ENCODE data around the gene MADD. TPM values are rescaled to one million over a fixed set of nuclear protein-coding genes. Genes with fewer than 3 reads are reported as not detected.

The MADD gene
- total and polyA plus RNA-seq, 3 donors from 2014 or later = 87.8 to 118 (median 103) TPM

DNA sequence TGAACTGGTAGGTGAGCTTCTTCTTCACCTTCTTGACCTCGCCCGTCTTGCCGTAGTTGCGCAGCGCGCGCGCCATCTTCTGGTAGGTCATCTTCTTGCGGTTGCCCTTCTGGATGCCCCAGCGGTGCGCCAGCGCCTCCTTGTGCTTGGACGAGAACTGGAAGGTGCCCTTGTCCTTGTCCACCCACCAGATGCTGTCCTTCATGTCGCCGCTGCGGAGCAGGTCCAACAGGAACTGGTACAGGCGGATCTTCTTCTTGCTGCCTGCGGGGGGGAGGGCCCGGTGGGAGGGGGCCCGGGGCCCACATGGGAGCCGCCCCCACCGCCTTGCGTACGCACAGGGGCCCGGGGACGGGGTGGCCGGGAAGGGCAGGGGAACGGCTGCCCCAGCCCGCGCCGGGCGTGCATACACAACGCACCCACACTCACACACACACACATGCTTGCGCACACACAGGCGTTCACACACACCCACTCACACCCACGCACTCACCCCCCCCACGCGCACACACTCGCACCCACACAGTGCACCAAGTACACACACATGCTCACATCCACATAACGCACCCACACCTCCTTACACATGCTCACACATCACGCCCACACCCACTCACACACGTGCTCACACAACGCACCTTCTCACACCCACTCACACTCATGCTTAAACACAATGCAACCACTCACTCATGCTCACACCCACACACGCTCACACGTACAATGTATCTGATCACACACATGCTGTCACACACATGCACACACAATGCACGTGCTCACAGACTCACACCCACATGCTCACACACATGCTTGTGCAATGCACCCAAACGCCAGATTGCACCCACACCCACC, 85.6 kb downstream of the MADD start:
- H3K4me1 ChIP-seq = peaks cover 6% of the 10 kb centered on the region
- peak; percentile 98 for DNase-seq
- peak overlapping the region; percentile 48 to 56 for H3K4me3 ChIP-seq
- H3K36me3 ChIP-seq (ENCODE audit: low read depth, missing control alignments) = no peaks in the 10 kb centered on the region
- intact Hi-C loops (cut with DNase I; ENCODE audit: low total_unique reads) = loop anchor here (10.0 kb wide), 2 partner anchors 191 to 461 kb away; no protein-coding TSS in a partner anchor
- no peaks in the 10 kb centered on the region for H3K9me3 ChIP-seq
- no peak for TF ChIP-seq POLR2A (IDR thresholded peaks at IDR 0.05)
- TF ChIP-seq, protein P1, sequence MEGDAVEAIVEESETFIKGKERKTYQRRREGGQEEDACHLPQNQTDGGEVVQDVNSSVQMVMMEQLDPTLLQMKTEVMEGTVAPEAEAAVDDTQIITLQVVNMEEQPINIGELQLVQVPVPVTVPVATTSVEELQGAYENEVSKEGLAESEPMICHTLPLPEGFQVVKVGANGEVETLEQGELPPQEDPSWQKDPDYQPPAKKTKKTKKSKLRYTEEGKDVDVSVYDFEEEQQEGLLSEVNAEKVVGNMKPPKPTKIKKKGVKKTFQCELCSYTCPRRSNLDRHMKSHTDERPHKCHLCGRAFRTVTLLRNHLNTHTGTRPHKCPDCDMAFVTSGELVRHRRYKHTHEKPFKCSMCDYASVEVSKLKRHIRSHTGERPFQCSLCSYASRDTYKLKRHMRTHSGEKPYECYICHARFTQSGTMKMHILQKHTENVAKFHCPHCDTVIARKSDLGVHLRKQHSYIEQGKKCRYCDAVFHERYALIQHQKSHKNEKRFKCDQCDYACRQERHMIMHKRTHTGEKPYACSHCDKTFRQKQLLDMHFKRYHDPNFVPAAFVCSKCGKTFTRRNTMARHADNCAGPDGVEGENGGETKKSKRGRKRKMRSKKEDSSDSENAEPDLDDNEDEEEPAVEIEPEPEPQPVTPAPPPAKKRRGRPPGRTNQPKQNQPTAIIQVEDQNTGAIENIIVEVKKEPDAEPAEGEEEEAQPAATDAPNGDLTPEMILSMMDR (IDR thresholded peaks at IDR 0.05) = peak; percentile 83 to 95 (median 86)
- H3K27me3 ChIP-seq = no peaks in the 10 kb centered on the region
- H3K27ac ChIP-seq = peak overlapping the region in 1 of 2 donors; percentile 66
- 19 to 22% methylated on average over 17 to 36 of the region's 47 CpGs for WGBS, 2 donors

DNA sequence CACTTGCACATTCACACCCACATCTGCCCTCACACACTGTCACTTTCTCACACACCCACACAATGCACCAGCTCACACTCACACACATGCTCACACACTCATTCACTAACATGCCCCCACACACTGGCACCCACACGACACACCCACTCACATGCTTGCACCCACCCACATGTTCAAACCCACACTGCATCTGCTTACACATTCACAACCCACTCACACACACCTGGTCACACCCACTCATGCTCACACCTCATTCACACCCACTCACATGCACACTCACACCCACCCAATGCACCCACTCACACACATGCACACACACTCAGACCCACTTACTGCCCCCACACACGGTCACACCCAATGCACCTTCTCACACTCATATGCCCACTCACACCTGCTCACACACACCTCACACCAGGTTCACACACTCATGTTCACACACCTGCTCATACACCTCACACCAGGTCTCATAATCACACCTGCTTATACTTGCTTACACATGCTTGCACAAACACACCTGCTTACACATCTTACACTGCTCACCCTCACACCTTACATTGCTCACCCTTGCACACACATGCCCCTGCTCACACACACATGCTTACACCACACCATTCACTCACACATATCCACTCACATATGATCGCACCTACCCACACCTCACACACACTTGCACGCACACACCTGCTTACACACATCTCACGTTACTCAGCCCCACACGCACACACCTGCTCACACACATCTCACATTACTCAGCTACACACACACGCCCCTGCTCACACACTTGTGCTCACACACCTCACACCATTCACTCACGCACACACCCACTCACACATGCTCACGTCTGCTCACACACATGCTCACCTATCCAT, 86.4 kb downstream of the MADD start:
- WGBS, 2 donors = 62 to 77% methylated on average over 9 of the region's 9 CpGs
- DNase-seq = no peak
- intact Hi-C loops (cut with DNase I; ENCODE audit: low total_unique reads) = loop anchor here (10.0 kb wide), 2 partner anchors 192 to 462 kb away; no protein-coding TSS in a partner anchor
- TF ChIP-seq, protein P1 (IDR thresholded peaks at IDR 0.05) = no peak
- TF ChIP-seq POLR2A (IDR thresholded peaks at IDR 0.05) = no peak
- Histone ChIP-seq H3K9me3 (no peaks in the 10 kb centered on the region), H3K4me3 (peak overlapping the region in 1 of 2 donors; percentile 56), H3K36me3 (ENCODE audit: low read depth, missing control alignments) (no peaks in the 10 kb centered on the region), H3K4me1 (peaks cover 4% of the 10 kb centered on the region), H3K27me3 (no peaks in the 10 kb centered on the region), H3K27ac (no peak overlapping the region)

DNA sequence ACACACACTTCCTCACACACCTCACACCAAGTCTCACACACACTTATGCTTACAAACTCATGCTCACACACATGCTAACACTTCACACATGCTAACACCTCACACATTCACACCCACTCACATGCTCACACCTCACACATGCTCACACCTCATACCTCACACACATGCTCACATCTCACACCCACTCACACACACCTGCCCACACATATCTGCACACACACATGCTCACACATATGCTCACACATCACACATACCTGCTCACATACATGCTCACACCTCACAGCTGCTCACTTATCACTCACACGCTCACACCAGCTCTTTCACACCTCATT, 87.0 kb downstream of the MADD start:
- no peaks in the 10 kb centered on the region for H3K4me1 ChIP-seq
- H3K9me3 ChIP-seq = no peaks in the 10 kb centered on the region
- intact Hi-C loops (cut with DNase I; ENCODE audit: low total_unique reads) = loop anchor here (10.0 kb wide), 2 partner anchors 192 to 462 kb away; no protein-coding TSS in a partner anchor

DNA sequence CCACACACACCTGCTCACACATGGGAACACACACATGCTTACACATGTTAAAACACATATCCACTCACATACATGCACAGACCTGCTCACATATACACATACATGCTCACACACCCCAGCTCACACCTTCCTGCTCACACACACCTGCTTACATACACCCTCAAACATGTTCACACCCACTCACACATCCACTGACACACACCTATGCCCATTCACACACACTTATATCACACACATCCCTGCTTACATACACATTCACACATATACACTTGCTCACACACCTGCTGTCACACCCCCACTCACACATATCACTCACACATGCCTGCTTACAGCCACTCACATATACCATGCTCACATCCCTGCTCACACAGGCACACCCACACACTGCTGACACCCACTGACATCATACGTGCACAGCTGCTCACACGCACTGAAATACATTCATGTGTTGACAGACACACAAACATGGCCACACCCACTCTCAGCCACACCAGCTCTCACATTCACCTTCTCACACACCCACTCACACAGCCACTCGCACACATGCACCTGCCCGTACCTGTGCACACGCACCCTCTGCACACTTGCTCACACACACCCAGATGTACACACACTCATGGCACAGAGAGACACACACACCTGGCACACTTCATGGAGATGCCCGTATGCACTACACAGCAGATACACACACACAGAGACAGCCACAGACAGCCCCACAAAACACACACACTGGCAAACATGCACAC, 88.2 kb downstream of the MADD start:
- intact Hi-C loops (cut with DNase I; ENCODE audit: low total_unique reads) = loop anchor here (10.0 kb wide), 2 partner anchors 193 to 463 kb away; no protein-coding TSS in a partner anchor
- TF ChIP-seq, protein P1 (IDR thresholded peaks at IDR 0.05) = no peak
- TF ChIP-seq POLR2A (IDR thresholded peaks at IDR 0.05) = no peak
- Histone ChIP-seq H3K4me3 (no peak overlapping the region), H3K27me3 (no peaks in the 10 kb centered on the region), H3K4me1 (no peaks in the 10 kb centered on the region), H3K36me3 (ENCODE audit: low read depth, missing control alignments) (no peaks in the 10 kb centered on the region), H3K9me3 (no peaks in the 10 kb centered on the region), H3K27ac (no peak overlapping the region)
- no peak for DNase-seq
- WGBS, 2 donors = 77 to 88% methylated on average over 6 of the region's 6 CpGs

More for the DNA sequence above, 87.0 kb downstream of the MADD start:
- TF ChIP-seq, protein P1 (IDR thresholded peaks at IDR 0.05) = no peak
- no peak for TF ChIP-seq POLR2A (IDR thresholded peaks at IDR 0.05)
- no peak overlapping the region for H3K4me3 ChIP-seq
- no peak overlapping the region for H3K27ac ChIP-seq
- DNase-seq = no peak
- 65 to 85% methylated on average over 1 of the region's 1 CpG for WGBS, 2 donors
- H3K36me3 ChIP-seq (ENCODE audit: low read depth, missing control alignments) = no peaks in the 10 kb centered on the region
- H3K27me3 ChIP-seq = no peaks in the 10 kb centered on the region
